Muscle of leg (tissue), 16 donors: ENCODE results near the gene COPS7A. TPM values are rescaled to one million over a fixed set of nuclear protein-coding genes. Genes with fewer than 3 reads are reported as not detected.

Source experiments
- DNase-seq: peaks from one replicate; pipeline ENCODE4 v3.0.0; 2013
- H3K27ac ChIP-seq: one replicate; pipeline ENCODE4 v1.5.1; 2013; ENCODE audit warnings: mild to moderate bottlenecking, low read length, control low read depth
- H3K27me3 ChIP-seq: one replicate; pipeline ENCODE4 v1.6.1; 2013; ENCODE audit warnings: low read length; ENCODE audit not compliant: control insufficient read depth, insufficient read depth
- H3K36me3 ChIP-seq: one replicate; pipeline ENCODE4 v1.6.1; 2013; ENCODE audit warnings: low read length; ENCODE audit not compliant: control insufficient read depth, insufficient read depth
- H3K4me1 ChIP-seq: one replicate; pipeline ENCODE4 v1.6.1; 2013; ENCODE audit warnings: low read length; ENCODE audit not compliant: control insufficient read depth, insufficient read depth
- H3K4me3 ChIP-seq: one replicate; pipeline ENCODE4 v1.5.1; 2013; ENCODE audit warnings: low read length, control low read depth
- H3K9me3 ChIP-seq: replicated peaks from 2 replicates; pipeline ENCODE4 v1.6.1; 2013; ENCODE audit warnings: low read depth, low read length; ENCODE audit not compliant: control insufficient read depth
- WGBS: methylation state at CpG from one replicate; pipeline ENCODE4 v1.1.5; 2013; ENCODE audit warnings: missing lambda C conversion rate; ENCODE audit not compliant: insufficient coverage; 5-methylcytosine and 5-hydroxymethylcytosine counted together
- long read RNA-seq, 11 donors: transcript quantifications; one replicate each; lab custom pipeline, GENCODE V29; 2026
- polyA plus RNA-seq, 8 donors: library from polyadenylated mRNA; unstranded; fragments of 120-200 nt; gene quantifications; one replicate each; pipeline versions ENCODE4 v1.2.1 to v1.2.3, GENCODE V29; 2013; ENCODE audit warnings: inconsistent platforms in 1 of 8, low replicate concordance in 1 of 8; ENCODE audit not compliant: insufficient read length in 8 of 8, insufficient read depth in 1 of 8
- total RNA-seq: library from RNA; stranded (reverse); fragments of 120-200 nt; gene quantifications from one replicate; pipeline ENCODE4 v1.2.4, GENCODE V29; 2013

COPS7A gene, protein sequence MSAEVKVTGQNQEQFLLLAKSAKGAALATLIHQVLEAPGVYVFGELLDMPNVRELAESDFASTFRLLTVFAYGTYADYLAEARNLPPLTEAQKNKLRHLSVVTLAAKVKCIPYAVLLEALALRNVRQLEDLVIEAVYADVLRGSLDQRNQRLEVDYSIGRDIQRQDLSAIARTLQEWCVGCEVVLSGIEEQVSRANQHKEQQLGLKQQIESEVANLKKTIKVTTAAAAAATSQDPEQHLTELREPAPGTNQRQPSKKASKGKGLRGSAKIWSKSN
- total RNA-seq (53.6 TPM), polyA plus RNA-seq (10 to 100 TPM; 59.0 to 68.7 (median 64.7) TPM)
- long read RNA-seq, donor 1, partial matches to known transcripts = 0 of 6 reads
- long read RNA-seq, donor 1, other reads (novel, unspliced or antisense) = 0 of 6 reads
- long read RNA-seq, donor 2, partial matches to known transcripts = 0 of 4 reads
- long read RNA-seq, donor 2, other reads (novel, unspliced or antisense) = 0 of 4 reads
- long read RNA-seq, donor 3, transcript COPS7A-215 (8 exons, 2,127 nt) = major isoform, 11 of 25 reads
- long read RNA-seq, donor 3, transcript COPS7A-210 (8 exons, 1,832 nt) = minor isoform, 5 of 25 reads
- long read RNA-seq, donor 3, partial matches to known transcripts = 0 of 25 reads
- long read RNA-seq, donor 3, other reads (novel, unspliced or antisense) = 0 of 25 reads
- long read RNA-seq, donor 4, transcript COPS7A-215 (8 exons, 2,127 nt) = major isoform, 10 of 17 reads
- long read RNA-seq, donor 4, partial matches to known transcripts = 0 of 17 reads
- long read RNA-seq, donor 4, other reads (novel, unspliced or antisense) = 0 of 17 reads
- long read RNA-seq, donor 5, transcript COPS7A-204 (7 exons, 2,034 nt) = minor isoform, 10 of 49 reads
- long read RNA-seq, donor 5, transcript COPS7A-215 (8 exons, 2,127 nt) = major isoform, 18 of 49 reads
- long read RNA-seq, donor 5, transcript COPS7A-210 (8 exons, 1,832 nt) = minor isoform, 8 of 49 reads
- long read RNA-seq, donor 5, partial matches to known transcripts = 7 of 49 reads
- long read RNA-seq, donor 5, other reads (novel, unspliced or antisense) = 0 of 49 reads
- long read RNA-seq, donor 6, transcript COPS7A-201 (8 exons, 1,721 nt) = minor isoform, 6 of 70 reads
- long read RNA-seq, donor 6, transcript COPS7A-215 (8 exons, 2,127 nt) = major isoform, 36 of 70 reads
- long read RNA-seq, donor 6, transcript COPS7A-210 (8 exons, 1,832 nt) = minor isoform, 7 of 70 reads
- long read RNA-seq, donor 6, transcript COPS7A-202 (7 exons, 1,718 nt) = minor isoform, 5 of 70 reads
- long read RNA-seq, donor 6, partial matches to known transcripts = 12 of 70 reads
- long read RNA-seq, donor 6, other reads (novel, unspliced or antisense) = 0 of 70 reads
- long read RNA-seq, donor 7, transcript COPS7A-215 (8 exons, 2,127 nt) = major isoform, 14 of 53 reads
- long read RNA-seq, donor 7, transcript COPS7A-204 (7 exons, 2,034 nt) = minor isoform, 5 of 53 reads
- long read RNA-seq, donor 7, partial matches to known transcripts = 27 of 53 reads
- long read RNA-seq, donor 7, other reads (novel, unspliced or antisense) = 0 of 53 reads
- long read RNA-seq, donor 8, transcript COPS7A-215 (8 exons, 2,127 nt) = major isoform, 7 of 15 reads
- long read RNA-seq, donor 8, partial matches to known transcripts = 0 of 15 reads
- long read RNA-seq, donor 8, other reads (novel, unspliced or antisense) = 0 of 15 reads
- long read RNA-seq, donor 9, transcript COPS7A-215 (8 exons, 2,127 nt) = major isoform, 7 of 29 reads
- long read RNA-seq, donor 9, partial matches to known transcripts = 14 of 29 reads
- long read RNA-seq, donor 9, other reads (novel, unspliced or antisense) = 0 of 29 reads
- long read RNA-seq, donor 10, transcript COPS7A-215 (8 exons, 2,127 nt) = major isoform, 19 of 32 reads
- long read RNA-seq, donor 10, partial matches to known transcripts = 0 of 32 reads
- long read RNA-seq, donor 10, other reads (novel, unspliced or antisense) = 0 of 32 reads
- long read RNA-seq, donor 11, transcript COPS7A-215 (8 exons, 2,127 nt) = major isoform, 8 of 12 reads
- long read RNA-seq, donor 11, partial matches to known transcripts = 0 of 12 reads
- long read RNA-seq, donor 11, other reads (novel, unspliced or antisense) = 0 of 12 reads

DNA sequence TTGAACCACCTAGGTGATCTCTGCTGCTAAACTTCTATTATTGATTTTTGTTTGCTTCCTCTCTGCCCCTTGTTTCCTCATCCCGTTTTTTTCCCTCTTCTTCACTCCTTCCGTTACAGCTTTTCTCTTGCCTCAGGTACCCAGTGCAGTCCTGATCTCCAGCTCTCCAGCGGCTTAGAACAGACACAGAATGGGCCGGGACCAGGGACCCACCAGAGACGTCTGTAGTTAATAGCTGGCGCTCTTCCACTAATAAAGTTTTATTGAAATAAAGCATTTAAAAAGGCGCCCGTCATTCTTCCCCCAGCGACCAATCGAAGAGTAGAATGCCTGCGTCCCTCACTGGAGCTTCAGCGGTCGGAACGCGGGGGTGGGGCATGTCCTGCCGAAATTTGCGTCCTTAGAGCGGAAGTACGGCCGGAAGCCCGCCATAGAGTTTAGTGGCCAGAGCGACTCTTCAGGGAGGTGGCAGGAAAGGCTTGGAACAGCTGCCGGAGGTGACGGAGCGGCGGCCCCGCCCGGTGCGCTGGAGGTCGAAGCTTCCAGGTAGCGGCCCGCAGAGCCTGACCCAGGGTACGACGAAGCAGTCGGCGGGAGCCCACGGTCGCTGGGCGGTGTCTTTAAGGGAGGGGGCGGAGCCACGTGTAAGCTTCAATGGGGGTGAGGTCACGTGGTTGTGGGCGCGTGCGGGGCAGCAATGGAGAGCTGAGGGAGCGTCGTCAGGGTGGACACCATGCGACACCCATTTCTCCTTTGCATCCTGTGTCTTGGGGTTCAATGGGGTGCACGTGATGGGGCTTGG lies at the start of gene COPS7A:
Gene COPS7A (plus strand): TSS at position 440 of the 802 bp plus-strand sequence. CDS start 611 bp downstream, outside the sequence.
- Histone ChIP-seq H3K27me3 (peaks cover 2% of the 10 kb centered on the region), H3K27ac (peak within 1 kb of the TSS; percentile 92), H3K4me1 (peaks cover 10% of the 10 kb centered on the region), H3K36me3 (peaks cover 15% of the 10 kb centered on the region), H3K9me3 (no peaks in the 10 kb centered on the region), H3K4me3 (peak within 1 kb of the TSS; percentile 70)
- DNase-seq = peak; percentile 99
- WGBS = 1% methylated on average over 35 of the region's 49 CpGs

DNA sequence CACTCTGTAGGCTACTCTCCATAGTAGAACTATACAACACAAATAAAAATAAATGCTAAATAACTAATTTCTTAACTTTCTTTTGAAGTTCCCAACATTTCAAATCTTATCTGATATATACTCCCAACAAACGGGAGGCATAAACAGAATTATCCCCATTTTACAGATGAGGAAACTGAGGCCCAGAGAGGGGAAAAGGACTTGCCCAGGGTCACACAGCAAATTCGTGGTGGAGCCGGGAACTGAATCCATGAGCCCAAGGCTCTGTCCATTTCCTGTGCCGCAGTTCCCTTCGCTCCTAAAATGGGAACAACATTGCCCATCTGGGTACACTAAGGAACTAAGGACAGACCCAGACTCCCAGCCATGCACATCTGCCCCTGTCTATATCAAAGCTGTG lies 46.9 kb upstream of the COPS7A start:
- peaks cover 77% of the 10 kb centered on the region for H3K36me3 ChIP-seq
- 98% methylated on average over 4 of the region's 5 CpGs for WGBS
- no peak overlapping the region for H3K4me3 ChIP-seq
- DNase-seq = no peak
- H3K4me1 ChIP-seq = no peaks in the 10 kb centered on the region
- H3K27me3 ChIP-seq = no peaks in the 10 kb centered on the region
- no peaks in the 10 kb centered on the region for H3K9me3 ChIP-seq
- H3K27ac ChIP-seq = no peak overlapping the region

DNA sequence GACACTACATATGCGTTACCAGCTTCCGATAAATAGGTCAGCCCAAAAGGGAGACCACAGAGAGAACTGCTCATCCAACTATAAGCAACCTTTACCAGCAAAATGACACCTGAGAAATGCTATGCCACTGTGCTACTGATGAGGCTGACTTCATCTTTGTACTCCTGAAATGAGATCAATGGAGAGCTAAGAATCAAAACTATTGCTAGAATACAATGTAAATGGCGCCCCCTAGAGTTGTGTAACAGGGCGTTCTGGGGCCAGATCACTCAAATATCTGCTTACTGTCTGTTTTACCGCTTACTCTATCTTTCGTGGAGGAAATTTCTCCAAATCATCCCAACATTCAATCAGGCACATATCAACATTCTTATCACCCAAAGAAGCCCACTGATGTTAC lies 39.2 kb upstream of the COPS7A start:
- Histone ChIP-seq H3K27me3 (no peaks in the 10 kb centered on the region), H3K9me3 (no peaks in the 10 kb centered on the region), H3K36me3 (peaks cover 22% of the 10 kb centered on the region), H3K27ac (no peak overlapping the region), H3K4me1 (peaks cover 12% of the 10 kb centered on the region), H3K4me3 (no peak overlapping the region)
- no peak for DNase-seq
- WGBS = 80% methylated on average over 2 of the region's 6 CpGs

- WGBS = no CpG with 5 or more reads among the region's 3 CpGs
- peaks cover 19% of the 10 kb centered on the region for H3K4me1 ChIP-seq
Observed at GRCh38 chr12:6685814-6686213, 38.0 kb upstream of the COPS7A start.

DNA sequence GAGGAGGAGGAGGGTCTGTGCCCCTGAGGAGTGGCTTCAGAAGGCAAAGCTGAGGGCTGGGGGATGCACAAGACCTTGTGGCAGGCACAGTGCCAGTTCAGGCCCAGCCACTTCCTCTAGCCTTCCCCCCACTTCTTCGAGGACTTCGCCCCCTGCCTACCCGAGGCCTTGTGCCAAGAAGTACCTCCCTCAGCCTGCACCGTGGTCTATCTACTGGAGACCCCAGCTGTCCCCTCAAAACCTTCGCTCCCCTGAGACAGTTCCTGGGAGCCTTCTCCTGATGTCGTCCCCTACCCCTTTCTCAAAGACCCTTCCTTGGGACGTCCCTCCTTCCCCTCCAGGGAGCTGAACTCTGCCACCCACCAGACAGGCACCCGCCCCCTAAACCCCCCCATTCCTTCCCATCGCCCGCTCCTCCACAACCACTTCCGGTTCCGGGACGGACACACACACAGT lies 35.3 kb upstream of the COPS7A start:
- Histone ChIP-seq H3K27ac (peak overlapping the region; percentile 98), H3K4me3 (peak overlapping the region; percentile 83), H3K9me3 (no peaks in the 10 kb centered on the region), H3K27me3 (no peaks in the 10 kb centered on the region), H3K36me3 (peaks cover 4% of the 10 kb centered on the region), H3K4me1 (peaks cover 19% of the 10 kb centered on the region)
- no peak for DNase-seq
- 0% methylated on average over 8 of the region's 13 CpGs for WGBS

More at GRCh38 chr12:6685814-6686213, 38.0 kb upstream of the COPS7A start:
- no peak for DNase-seq
- Histone ChIP-seq H3K27me3 (no peaks in the 10 kb centered on the region), H3K36me3 (peaks cover 20% of the 10 kb centered on the region), H3K9me3 (no peaks in the 10 kb centered on the region), H3K4me3 (no peak overlapping the region), H3K27ac (no peak overlapping the region)

DNA sequence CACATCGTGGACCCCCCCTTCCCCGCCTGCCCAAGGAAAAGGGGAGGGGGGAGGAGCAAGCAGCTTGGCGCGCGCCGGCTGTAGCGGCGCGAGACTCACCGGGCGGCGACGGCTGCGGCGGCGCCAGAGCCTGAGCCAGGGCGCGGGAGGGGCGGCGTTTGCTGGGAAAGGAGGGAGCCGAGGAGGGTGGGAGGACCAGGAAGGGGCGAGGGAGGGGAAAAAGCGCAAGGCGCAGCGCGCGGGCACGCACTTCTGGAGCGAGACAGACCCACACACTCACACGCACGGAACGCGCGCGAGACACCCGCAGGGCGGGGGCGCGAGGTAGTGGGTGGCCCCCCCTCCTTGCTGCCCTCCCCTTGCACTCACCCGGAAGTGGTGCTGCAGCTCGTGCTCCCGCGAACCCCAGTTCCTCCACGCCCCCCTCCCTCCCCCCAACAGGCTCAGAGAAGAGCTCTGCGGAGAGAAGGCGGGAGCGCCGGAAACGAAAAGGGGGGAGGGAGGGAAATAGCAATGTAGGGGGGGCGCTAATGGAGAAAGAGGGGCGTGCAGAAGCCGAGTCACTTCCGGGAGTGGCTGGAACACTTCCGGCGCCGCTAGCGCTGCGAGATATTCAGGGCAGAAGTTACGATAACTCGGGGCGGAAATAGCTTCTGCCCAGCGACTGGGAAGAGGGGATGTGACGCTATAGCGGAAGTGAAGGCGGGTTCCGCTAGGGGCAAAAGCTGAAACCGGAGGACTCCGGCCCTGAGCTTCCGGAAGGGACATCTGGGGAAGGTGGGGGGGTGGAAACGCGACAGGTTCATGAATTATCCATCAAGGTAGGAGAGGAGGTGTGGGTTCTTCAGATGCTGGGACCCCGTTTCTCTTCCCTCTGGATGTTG lies 34.6 kb upstream of the COPS7A start, which contains the start of gene ZNF384:
Gene ZNF384 (minus strand): TSS at position 377 of the 884 bp plus-strand sequence. CDS start 9,855 bp downstream, outside the sequence.
- Histone ChIP-seq H3K9me3 (no peaks in the 10 kb centered on the region), H3K4me1 (peaks cover 19% of the 10 kb centered on the region), H3K27ac (peak within 1 kb of the TSS; percentile 98), H3K36me3 (peaks cover 3% of the 10 kb centered on the region), H3K4me3 (peak within 1 kb of the TSS; percentile 83), H3K27me3 (no peaks in the 10 kb centered on the region)
- WGBS = 1% methylated on average over 34 of the region's 72 CpGs
- peak; percentile 100 for DNase-seq

GRCh38 chr12:6691473-6691872 lies 32.4 kb upstream of the COPS7A start:
- no peak for DNase-seq
- H3K36me3 ChIP-seq = peaks cover 3% of the 10 kb centered on the region
- WGBS = 60% methylated on average over 1 of the region's 4 CpGs
- no peak overlapping the region for H3K4me3 ChIP-seq
- peaks cover 19% of the 10 kb centered on the region for H3K4me1 ChIP-seq
- H3K27me3 ChIP-seq = no peaks in the 10 kb centered on the region
- no peaks in the 10 kb centered on the region for H3K9me3 ChIP-seq
- no peak overlapping the region for H3K27ac ChIP-seq
